Measurements from ENCODE around the gene CCR2.
A peak's percentile ranks its signal among the peaks of the same experiment; 100 is the strongest.

The CCR2 gene

DNA sequence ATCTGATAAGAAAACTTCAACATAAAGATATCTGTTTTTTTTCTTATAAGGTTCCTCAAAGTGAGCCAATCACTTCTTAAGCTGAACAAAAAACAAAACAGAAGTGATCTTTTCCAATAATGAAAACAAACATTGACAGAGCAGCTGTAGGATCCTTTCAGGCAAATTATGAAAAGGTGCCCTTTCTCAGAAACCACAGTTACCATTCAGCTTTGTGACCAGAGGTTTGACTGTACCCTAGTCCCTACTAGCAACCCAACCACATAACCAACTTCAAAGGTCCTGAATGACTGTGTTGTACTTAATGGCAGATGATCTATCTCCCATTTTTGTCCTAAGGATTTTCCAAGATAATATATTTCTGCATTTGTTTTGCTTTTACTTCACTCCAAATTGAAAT, 39.4 kb upstream of the CCR2 start:
- H3K27me3 ChIP-seq (ENCODE audit: low read depth, low read length): no peaks in the 10 kb centered on the region
- no peak overlapping the region for H3K4me3 ChIP-seq (ENCODE audit: low read length)
- TF ChIP-seq, protein P1, sequence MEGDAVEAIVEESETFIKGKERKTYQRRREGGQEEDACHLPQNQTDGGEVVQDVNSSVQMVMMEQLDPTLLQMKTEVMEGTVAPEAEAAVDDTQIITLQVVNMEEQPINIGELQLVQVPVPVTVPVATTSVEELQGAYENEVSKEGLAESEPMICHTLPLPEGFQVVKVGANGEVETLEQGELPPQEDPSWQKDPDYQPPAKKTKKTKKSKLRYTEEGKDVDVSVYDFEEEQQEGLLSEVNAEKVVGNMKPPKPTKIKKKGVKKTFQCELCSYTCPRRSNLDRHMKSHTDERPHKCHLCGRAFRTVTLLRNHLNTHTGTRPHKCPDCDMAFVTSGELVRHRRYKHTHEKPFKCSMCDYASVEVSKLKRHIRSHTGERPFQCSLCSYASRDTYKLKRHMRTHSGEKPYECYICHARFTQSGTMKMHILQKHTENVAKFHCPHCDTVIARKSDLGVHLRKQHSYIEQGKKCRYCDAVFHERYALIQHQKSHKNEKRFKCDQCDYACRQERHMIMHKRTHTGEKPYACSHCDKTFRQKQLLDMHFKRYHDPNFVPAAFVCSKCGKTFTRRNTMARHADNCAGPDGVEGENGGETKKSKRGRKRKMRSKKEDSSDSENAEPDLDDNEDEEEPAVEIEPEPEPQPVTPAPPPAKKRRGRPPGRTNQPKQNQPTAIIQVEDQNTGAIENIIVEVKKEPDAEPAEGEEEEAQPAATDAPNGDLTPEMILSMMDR (IDR thresholded peaks at IDR 0.05; ENCODE audit: low read depth, low read length): no peak
- no peak for TF ChIP-seq EZH2phosphoT487 (IDR thresholded peaks at IDR 0.05; ENCODE audit: low read depth)
- H3K9ac ChIP-seq (ENCODE audit: low read length): no peak overlapping the region
- H3K27ac ChIP-seq (ENCODE audit: low read length): no peak overlapping the region
- H4K20me1 ChIP-seq (ENCODE audit: insufficient read depth, low read length): no peaks in the 10 kb centered on the region
- peaks cover 16% of the 10 kb centered on the region for H3K4me1 ChIP-seq (ENCODE audit: low read length)
- peaks cover 33% of the 10 kb centered on the region for H3K36me3 ChIP-seq (replicated peaks; ENCODE audit: low read depth, low read length)
- no peaks in the 10 kb centered on the region for H3K79me2 ChIP-seq (ENCODE audit: low read length)
- H2AFZ ChIP-seq (ENCODE audit: low read depth, low read length): no peak overlapping the region
- H3K9me3 ChIP-seq (ENCODE audit: insufficient read depth, low read length): peaks cover 23% of the 10 kb centered on the region
- H3K4me2 ChIP-seq (ENCODE audit: low read length): no peak overlapping the region

DNA sequence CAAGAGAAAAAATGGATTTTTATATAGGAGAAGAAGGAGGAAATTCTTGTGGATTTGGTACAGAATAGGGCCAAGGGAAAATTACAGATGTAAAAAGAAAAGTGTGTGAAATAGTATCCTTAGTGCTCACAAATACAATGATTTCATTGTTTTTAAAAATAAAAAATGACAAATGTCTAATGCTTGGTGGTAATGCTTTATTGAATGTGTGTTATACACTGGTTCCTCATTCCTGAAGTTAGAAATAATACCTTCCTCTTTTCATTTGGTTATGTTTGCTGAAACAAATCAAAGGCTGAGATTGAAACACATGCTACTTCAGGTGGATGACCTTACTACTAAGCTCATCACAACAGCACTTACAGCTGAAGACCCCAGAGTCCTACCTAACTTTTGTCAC, 37.7 kb upstream of the CCR2 start:
- H3K36me3 ChIP-seq (replicated peaks; ENCODE audit: low read depth, low read length): peaks cover 40% of the 10 kb centered on the region
- H3K27ac ChIP-seq (ENCODE audit: low read length): peak overlapping the region; percentile 8; the same call in 1 of the 2 replicates
- H3K9me3 ChIP-seq (ENCODE audit: insufficient read depth, low read length): peaks cover 31% of the 10 kb centered on the region
- H3K4me1 ChIP-seq (ENCODE audit: low read length): peaks cover 25% of the 10 kb centered on the region
- no peak overlapping the region for H3K4me3 ChIP-seq (ENCODE audit: low read length)
- H3K9ac ChIP-seq (ENCODE audit: low read length): no peak overlapping the region
- no peaks in the 10 kb centered on the region for H3K79me2 ChIP-seq (ENCODE audit: low read length)
- H3K27me3 ChIP-seq (ENCODE audit: low read depth, low read length): no peaks in the 10 kb centered on the region
- peak overlapping the region; percentile 13; the same call in 1 of the 2 replicates for H3K4me2 ChIP-seq (ENCODE audit: low read length)
- no peak overlapping the region for H2AFZ ChIP-seq (ENCODE audit: low read depth, low read length)
- TF ChIP-seq, protein P1 (IDR thresholded peaks at IDR 0.05; ENCODE audit: low read depth, low read length): no peak
- no peaks in the 10 kb centered on the region for H4K20me1 ChIP-seq (ENCODE audit: insufficient read depth, low read length)

DNA sequence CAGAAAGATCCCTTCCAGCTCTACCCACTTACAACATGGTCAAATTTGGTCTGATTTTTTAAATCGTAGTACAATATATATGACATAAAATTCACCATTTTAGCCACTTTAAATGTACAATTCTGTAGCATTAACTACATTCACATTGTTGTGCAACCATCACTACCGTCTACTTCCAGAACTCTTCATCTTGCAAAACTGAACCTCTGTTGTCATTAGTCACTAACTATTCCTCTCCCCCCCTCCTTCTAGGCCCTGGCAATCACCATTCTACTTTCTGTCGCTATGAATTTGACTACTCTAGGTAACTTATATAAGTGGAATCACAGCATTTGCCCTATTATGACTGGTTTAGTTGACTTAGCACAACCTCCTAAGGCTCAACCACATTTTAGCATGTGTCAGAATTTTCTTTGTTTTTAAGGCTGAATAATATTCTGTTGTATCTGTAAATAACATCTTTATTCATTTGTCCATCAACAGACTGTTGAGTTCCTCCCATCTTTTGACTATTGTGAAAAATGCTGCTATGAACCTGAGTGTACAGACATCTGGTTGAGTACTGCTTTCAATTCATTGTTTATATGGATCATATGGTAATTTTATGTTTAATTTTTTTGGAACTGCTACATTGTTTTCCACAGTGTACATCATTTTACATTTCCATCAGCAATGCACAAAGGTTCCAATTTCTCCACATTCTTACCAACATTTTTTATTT, 35.5 kb upstream of the CCR2 start:
- H3K4me1 ChIP-seq (ENCODE audit: low read length): peaks cover 44% of the 10 kb centered on the region
- H3K4me2 ChIP-seq (ENCODE audit: low read length): no peak overlapping the region
- TF ChIP-seq, protein P1 (IDR thresholded peaks at IDR 0.05; ENCODE audit: low read depth, low read length): no peak
- no peak for TF ChIP-seq EZH2phosphoT487 (IDR thresholded peaks at IDR 0.05; ENCODE audit: low read depth)
- no peak overlapping the region for H3K4me3 ChIP-seq (ENCODE audit: low read length)
- H3K36me3 ChIP-seq (replicated peaks; ENCODE audit: low read depth, low read length): peaks cover 45% of the 10 kb centered on the region
- H3K9ac ChIP-seq (ENCODE audit: low read length): no peak overlapping the region
- no peak overlapping the region for H2AFZ ChIP-seq (ENCODE audit: low read depth, low read length)
- H4K20me1 ChIP-seq (ENCODE audit: insufficient read depth, low read length): no peaks in the 10 kb centered on the region
- H3K79me2 ChIP-seq (ENCODE audit: low read length): no peaks in the 10 kb centered on the region
- peaks cover 35% of the 10 kb centered on the region for H3K9me3 ChIP-seq (ENCODE audit: insufficient read depth, low read length)
- H3K27me3 ChIP-seq (ENCODE audit: low read depth, low read length): 0 out of 2 replicates have a peak, but pooled peaks cover 2% of the 10 kb centered on the region
- no peak overlapping the region for H3K27ac ChIP-seq (ENCODE audit: low read length)

DNA sequence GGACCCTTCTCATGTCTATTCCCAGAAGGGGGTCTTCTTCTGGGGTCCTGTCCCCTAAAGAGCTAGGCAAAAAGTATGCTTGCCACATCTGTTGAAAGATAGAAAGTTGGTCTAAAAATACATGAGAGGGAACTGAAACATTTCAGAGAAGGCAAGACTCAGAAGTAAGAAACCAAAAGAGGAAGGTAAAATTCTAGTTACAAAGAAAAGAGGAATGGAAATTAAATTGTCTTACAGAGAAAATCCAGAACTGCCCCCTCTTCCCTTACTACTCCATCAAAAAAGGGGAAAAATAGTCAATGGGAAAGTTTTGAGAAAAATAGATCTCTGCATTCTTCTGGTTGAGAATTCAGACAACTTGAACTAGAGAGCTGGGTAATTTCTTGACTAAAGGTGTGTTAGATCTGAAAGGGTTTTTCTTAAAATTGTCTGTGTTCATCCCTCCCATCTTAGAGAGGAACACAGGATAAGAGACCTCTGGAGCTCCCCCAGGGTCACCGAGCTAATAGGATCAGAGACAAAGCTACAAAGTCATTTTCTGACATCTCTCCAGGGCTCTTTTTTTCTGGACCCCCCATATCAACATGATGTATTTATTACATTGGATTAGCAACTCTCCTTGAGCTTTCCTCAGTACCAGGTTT, 32.3 kb upstream of the CCR2 start:
- Histone ChIP-seq H3K9ac (ENCODE audit: low read length) (peak overlapping the region; percentile 43), H3K4me1 (ENCODE audit: low read length) (peaks cover 29% of the 10 kb centered on the region), H3K27me3 (ENCODE audit: low read depth, low read length) (0 out of 2 replicates have a peak, but pooled peaks cover 4% of the 10 kb centered on the region), H3K79me2 (ENCODE audit: low read length) (no peaks in the 10 kb centered on the region), H3K4me3 (ENCODE audit: low read length) (peak overlapping the region; percentile 37), H4K20me1 (ENCODE audit: insufficient read depth, low read length) (no peaks in the 10 kb centered on the region), H3K27ac (ENCODE audit: low read length) (peak overlapping the region; percentile 76), H3K9me3 (ENCODE audit: insufficient read depth, low read length) (peaks cover 41% of the 10 kb centered on the region; the same call in 1 of the 2 replicates), H3K36me3 (replicated peaks; ENCODE audit: low read depth, low read length) (peaks cover 41% of the 10 kb centered on the region), H3K4me2 (ENCODE audit: low read length) (peak overlapping the region; percentile 64), H2AFZ (ENCODE audit: low read depth, low read length) (no peak overlapping the region)
- TF ChIP-seq, protein P1 (IDR thresholded peaks at IDR 0.05; ENCODE audit: low read depth, low read length): no peak
- no peak for TF ChIP-seq EZH2phosphoT487 (IDR thresholded peaks at IDR 0.05; ENCODE audit: low read depth)

Measured in OCI-LY3 (cell line).